ENCODE results near the gene ITCH. TPM values are rescaled to one million over a fixed set of nuclear protein-coding genes. Genes with fewer than 3 reads are reported as not detected.

The ITCH gene
- total RNA-seq, 1 donor from 2014 or later, result 57.5 TPM

DNA sequence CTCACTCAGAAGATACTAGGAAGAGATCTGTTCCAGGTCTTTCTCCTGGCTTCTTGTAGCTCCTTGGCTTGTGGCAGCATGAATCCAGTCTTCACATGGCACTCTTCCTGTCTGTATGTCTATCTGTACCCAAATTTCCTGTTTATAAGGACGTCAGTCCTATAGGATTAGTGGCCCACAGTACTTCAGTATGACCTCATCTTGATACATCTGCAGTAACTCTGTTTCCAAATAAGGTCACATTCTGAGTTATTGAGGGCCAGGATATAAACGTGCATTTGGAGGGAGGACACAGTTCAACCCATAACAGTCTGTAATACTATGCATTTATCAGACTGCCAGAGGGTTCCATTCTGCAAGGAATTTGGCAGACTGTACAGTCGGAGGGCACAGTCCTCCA lies 95.6 kb downstream of the ITCH start:
- Histone ChIP-seq H3K36me3 (peaks cover 89% of the 10 kb centered on the region), H3K9me3 (no peaks in the 10 kb centered on the region), H3K4me3 (no peak overlapping the region), H3K27me3 (ENCODE audit: low read depth) (no peaks in the 10 kb centered on the region), H3K4me1 (no peaks in the 10 kb centered on the region), H3K27ac (peak overlapping the region; percentile 11)
- DNase-seq, result no peak
- no peak for TF ChIP-seq CTCF (IDR thresholded peaks at IDR 0.05)
- intact Hi-C loops (cut with DNase I), result no loop called here
- ATAC-seq, result no peak

DNA sequence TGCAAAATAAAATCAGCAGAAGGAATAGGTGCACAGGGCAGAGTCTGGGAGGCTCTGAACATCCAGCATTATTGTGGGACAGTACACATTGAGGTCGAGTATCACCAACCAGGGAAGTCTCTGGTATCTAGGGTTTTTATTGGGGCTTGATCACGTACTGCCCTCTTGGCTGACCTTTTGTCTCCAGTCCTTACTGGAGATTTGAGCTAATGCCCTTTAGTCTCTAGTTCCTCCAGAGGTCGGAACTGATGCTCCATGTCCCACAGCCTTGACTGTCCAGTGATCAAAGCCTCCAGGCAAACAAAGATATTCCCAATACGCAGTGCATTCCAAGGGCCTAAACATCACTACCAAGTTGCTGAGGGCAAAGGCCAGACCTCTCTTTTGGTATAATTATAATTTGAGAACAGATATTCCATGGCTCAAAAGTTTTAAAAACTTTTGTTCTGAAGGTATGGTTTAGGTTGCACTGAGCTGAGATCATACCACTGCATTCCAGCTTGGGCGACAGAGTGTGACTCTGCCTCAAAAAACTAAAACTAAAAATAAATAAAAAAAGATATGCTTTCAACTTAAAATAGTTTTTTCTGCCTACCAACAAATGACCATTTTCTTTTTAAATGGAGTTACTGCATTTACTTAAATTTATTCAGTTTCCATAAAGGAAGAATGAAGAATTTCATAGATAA lies 96.3 kb downstream of the ITCH start:
- DNase-seq, result no peak
- no peak for ATAC-seq
- Histone ChIP-seq H3K4me3 (no peak overlapping the region), H3K4me1 (no peaks in the 10 kb centered on the region), H3K9me3 (no peaks in the 10 kb centered on the region), H3K27me3 (ENCODE audit: low read depth) (no peaks in the 10 kb centered on the region), H3K36me3 (peaks cover 92% of the 10 kb centered on the region), H3K27ac (no peak overlapping the region)
- intact Hi-C loops (cut with DNase I), result no loop called here
- no peak for TF ChIP-seq CTCF (IDR thresholded peaks at IDR 0.05)

- no peaks in the 10 kb centered on the region for H3K9me3 ChIP-seq
- intact Hi-C loops (cut with DNase I), result no loop called here
- H3K27me3 ChIP-seq (ENCODE audit: low read depth), result no peaks in the 10 kb centered on the region
- no peak for ATAC-seq
- no peak for DNase-seq
- H3K36me3 ChIP-seq, result peaks cover 86% of the 10 kb centered on the region
- H3K4me3 ChIP-seq, result no peak overlapping the region
- no peak for TF ChIP-seq CTCF (IDR thresholded peaks at IDR 0.05)
- H3K27ac ChIP-seq, result no peak overlapping the region
- H3K4me1 ChIP-seq, result no peaks in the 10 kb centered on the region
Observed at GRCh38 chr20:34461779-34462087, 98.7 kb downstream of the ITCH start.

DNA sequence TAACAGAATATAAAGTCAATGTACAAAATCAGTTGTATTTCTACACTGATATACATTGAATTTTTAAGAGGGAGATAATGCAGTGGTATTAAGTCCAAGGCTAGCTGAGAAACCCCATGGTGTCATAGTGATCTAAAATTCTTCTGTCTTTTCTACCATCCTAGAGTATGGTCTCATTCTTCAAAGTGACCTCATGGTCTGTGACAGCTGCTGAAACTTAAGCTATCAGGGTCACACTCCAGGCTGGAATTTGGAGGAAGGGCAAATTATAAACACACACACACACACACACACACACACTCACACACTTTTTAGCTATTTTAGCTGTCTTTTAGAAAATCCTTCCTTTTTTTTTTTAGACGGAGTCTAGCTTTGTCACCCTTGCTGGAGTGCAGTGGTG lies 105.9 kb downstream of the ITCH start:
- Histone ChIP-seq H3K27me3 (ENCODE audit: low read depth) (no peaks in the 10 kb centered on the region), H3K27ac (no peak overlapping the region), H3K4me1 (peaks cover 12% of the 10 kb centered on the region), H3K4me3 (no peak overlapping the region), H3K9me3 (no peaks in the 10 kb centered on the region), H3K36me3 (peaks cover 71% of the 10 kb centered on the region)
- no peak for TF ChIP-seq CTCF (IDR thresholded peaks at IDR 0.05)
- no peak for DNase-seq
- no peak for ATAC-seq
- intact Hi-C loops (cut with DNase I), result no loop called here

DNA sequence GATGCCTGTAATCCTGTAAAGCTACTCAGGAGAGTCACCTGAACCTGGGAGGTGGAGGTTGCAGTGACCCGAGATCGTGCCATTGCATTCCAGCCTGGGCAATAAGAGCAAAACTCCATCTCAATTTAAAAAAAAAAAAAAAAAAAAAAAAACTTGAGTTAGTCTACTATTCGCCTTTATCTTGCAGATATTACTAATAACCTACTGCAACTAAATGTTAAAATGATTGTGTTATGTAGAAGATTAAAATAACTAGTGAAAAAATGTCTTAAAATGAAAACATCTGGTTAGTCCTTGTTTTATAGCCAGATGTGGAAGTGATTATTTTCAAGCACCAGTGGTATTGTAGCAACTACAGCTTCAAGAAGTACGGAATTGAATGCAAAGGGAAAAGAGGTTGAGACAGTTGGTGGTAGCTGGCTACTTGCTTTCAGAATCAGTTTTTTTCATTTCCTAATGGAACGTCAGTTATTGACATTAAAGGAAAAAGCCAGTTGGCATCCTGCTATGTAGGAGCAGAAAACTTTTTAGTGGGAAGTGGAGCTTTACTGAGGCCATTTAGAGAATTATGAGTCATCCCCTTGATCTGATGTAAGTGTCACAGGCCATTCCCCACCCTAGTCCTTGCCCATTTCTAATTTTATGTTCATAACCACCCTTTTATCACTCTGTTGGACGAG lies 109.3 kb downstream of the ITCH start:
- no peak for DNase-seq
- Histone ChIP-seq H3K36me3 (peaks cover 51% of the 10 kb centered on the region), H3K27ac (no peak overlapping the region), H3K4me1 (peaks cover 12% of the 10 kb centered on the region), H3K4me3 (no peak overlapping the region), H3K27me3 (ENCODE audit: low read depth) (no peaks in the 10 kb centered on the region), H3K9me3 (no peaks in the 10 kb centered on the region)
- ATAC-seq, result peak; percentile 49 to 60
- intact Hi-C loops (cut with DNase I), result loop anchor here (10.0 kb wide), 1 partner anchor 158 kb away; no protein-coding TSS in a partner anchor
- TF ChIP-seq CTCF (IDR thresholded peaks at IDR 0.05), result no peak

All from lower lobe of right lung (tissue), 2 donors.